Kidney capillary endothelial cell (primary cell): Measurements from ENCODE around the gene ACOT4.
A peak's percentile ranks its signal among the peaks of the same experiment; 100 is the strongest.
"Not testable (repeated sequence)": the region's sequence is repeated elsewhere in the genome, so short reads cannot be mapped to it uniquely, and the experiment has no call there.

Experiments used
- DNase-seq: peaks from one replicate; pipeline ENCODE4 v3.0.0-alpha.2; 2018; ENCODE audit warnings: low spot score

ACOT4 gene

GRCh38 chr14:73582102-73582979 lies 9.3 kb upstream of the ACOT4 start:
- not testable (repeated sequence) for DNase-seq

GRCh38 chr14:73588695-73589094 lies 3.0 kb upstream of the ACOT4 start:
- DNase-seq, result no peak

- DNase-seq, result no peak
Observed at GRCh38 chr14:73589116-73589515, 2.6 kb upstream of the ACOT4 start.

GRCh38 chr14:73590673-73591004 lies 1.0 kb upstream of the ACOT4 start:
- DNase-seq, result not testable (repeated sequence)

GRCh38 chr14:73594491-73594890 lies 2.8 kb downstream of the ACOT4 start:
- DNase-seq, result no peak

- DNase-seq, result no peak
Observed at GRCh38 chr14:73599499-73599898, 7.8 kb downstream of the ACOT4 start.

GRCh38 chr14:73602994-73603393 lies 11.3 kb downstream of the ACOT4 start:
- DNase-seq, result no peak

GRCh38 chr14:73606271-73606670 lies 14.6 kb downstream of the ACOT4 start:
- DNase-seq, result no peak

- DNase-seq, result no peak
Observed at GRCh38 chr14:73607241-73607640, 15.6 kb downstream of the ACOT4 start.

- DNase-seq, result no peak
Observed at GRCh38 chr14:73610687-73611086, 19.0 kb downstream of the ACOT4 start.

- DNase-seq, result peak; percentile 37
Observed at GRCh38 chr14:73612339-73613045, 20.8 kb downstream of the ACOT4 start, which contains the start of gene ACOT6. Gene ACOT6 (plus strand): TSS chr14:73612517. CDS start chr14:73612572, 55 bp downstream.

GRCh38 chr14:73613046-73613383 lies 21.3 kb downstream of the ACOT4 start:
- DNase-seq, result no peak

- no peak for DNase-seq
Observed at GRCh38 chr14:73613419-73613963, 21.8 kb downstream of the ACOT4 start.

GRCh38 chr14:73616831-73617230 lies 25.2 kb downstream of the ACOT4 start:
- no peak for DNase-seq

- no peak for DNase-seq
Observed at GRCh38 chr14:73619524-73619923, 27.9 kb downstream of the ACOT4 start.

GRCh38 chr14:73620268-73620667 lies 28.6 kb downstream of the ACOT4 start:
- no peak for DNase-seq

- DNase-seq, result no peak
Observed at GRCh38 chr14:73623504-73624054, 31.9 kb downstream of the ACOT4 start.

GRCh38 chr14:73625706-73626105 lies 34.0 kb downstream of the ACOT4 start:
- DNase-seq, result no peak

GRCh38 chr14:73627151-73627558 lies 35.5 kb downstream of the ACOT4 start:
- no peak for DNase-seq

GRCh38 chr14:73630009-73630780 lies 38.5 kb downstream of the ACOT4 start:
- no peak for DNase-seq

GRCh38 chr14:73633116-73634010 lies 41.7 kb downstream of the ACOT4 start:
- peak; percentile 50 for DNase-seq
